Measurements from ENCODE around the gene CBL. TPM values are rescaled to one million over a fixed set of nuclear protein-coding genes. Genes with fewer than 3 reads are reported as not detected.

Gene CBL
- total and polyA plus RNA-seq, 2 experiments from 2014 or later, result 31.6 to 67.6 TPM

DNA sequence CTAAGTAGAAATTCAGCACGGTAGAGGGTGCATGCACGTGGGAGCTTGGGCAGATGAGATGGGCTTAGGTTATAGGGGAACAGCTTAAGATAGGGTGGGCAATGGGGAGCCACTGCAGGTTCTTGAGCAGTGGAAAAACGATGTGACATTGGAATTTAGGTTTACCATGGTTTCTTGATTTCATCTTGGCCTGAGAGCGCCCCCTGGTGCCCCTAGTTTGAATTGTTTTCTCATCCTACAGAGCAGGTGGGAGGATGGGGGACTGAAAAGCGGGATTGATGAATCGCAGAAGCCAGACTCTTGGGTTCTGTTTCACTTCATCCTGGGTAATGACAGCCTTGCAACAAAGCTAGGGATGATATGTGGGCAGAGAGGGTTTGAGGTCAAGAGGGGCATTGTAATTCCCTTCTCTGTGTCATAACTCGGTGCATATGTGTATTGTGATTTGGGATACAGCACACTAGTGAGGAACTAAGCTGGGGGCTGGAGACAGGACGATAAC is 117.4 kb downstream of the CBL start:
- H3K27me3 ChIP-seq (ENCODE audit: insufficient read depth), result 0 out of 2 replicates have a peak, but pooled peaks cover 6% of the 10 kb centered on the region
- no peak overlapping the region for H3K4me3 ChIP-seq
- TF ChIP-seq NANOG (IDR thresholded peaks at IDR 0.05; ENCODE audit: borderline replicate concordance), result no peak
- no peak for TF ChIP-seq EZH2phosphoT487 (IDR thresholded peaks at IDR 0.05; ENCODE audit: unreplicated experiment)
- peak; percentile 49; the same call in 1 of the 2 replicates for TF ChIP-seq CREB1 (CRISPR knock-in tag; IDR thresholded peaks at IDR 0.05; ENCODE audit: low read depth)
- TF ChIP-seq, protein P1, sequence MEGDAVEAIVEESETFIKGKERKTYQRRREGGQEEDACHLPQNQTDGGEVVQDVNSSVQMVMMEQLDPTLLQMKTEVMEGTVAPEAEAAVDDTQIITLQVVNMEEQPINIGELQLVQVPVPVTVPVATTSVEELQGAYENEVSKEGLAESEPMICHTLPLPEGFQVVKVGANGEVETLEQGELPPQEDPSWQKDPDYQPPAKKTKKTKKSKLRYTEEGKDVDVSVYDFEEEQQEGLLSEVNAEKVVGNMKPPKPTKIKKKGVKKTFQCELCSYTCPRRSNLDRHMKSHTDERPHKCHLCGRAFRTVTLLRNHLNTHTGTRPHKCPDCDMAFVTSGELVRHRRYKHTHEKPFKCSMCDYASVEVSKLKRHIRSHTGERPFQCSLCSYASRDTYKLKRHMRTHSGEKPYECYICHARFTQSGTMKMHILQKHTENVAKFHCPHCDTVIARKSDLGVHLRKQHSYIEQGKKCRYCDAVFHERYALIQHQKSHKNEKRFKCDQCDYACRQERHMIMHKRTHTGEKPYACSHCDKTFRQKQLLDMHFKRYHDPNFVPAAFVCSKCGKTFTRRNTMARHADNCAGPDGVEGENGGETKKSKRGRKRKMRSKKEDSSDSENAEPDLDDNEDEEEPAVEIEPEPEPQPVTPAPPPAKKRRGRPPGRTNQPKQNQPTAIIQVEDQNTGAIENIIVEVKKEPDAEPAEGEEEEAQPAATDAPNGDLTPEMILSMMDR (conservative IDR thresholded peaks at IDR 0.05; ENCODE audit: low read depth in 2 of 2), result peak; percentile 88 to 92
- Mint-ChIP-seq H3K4me3 (no peak overlapping the region; the same call in 2 of the 3 replicates), H3K36me3 (ENCODE audit: low read depth) (no peaks in the 10 kb centered on the region), H3K27ac (no peak overlapping the region), H3K27me3 (ENCODE audit: insufficient read depth, low read depth, poor library complexity) (peaks cover 20% of the 10 kb centered on the region), H3K4me1 (peaks cover 25% of the 10 kb centered on the region), H3K9me3 (no peaks in the 10 kb centered on the region)
- H3K36me3 ChIP-seq (ENCODE audit: insufficient read depth), result no peaks in the 10 kb centered on the region
- DNase-seq (ENCODE audit: low spot score) (peak; percentile 95), ATAC-seq (peak; percentile 2; the same call in 2 of the 3 replicates)
- peaks cover 28% of the 10 kb centered on the region for H3K4me1 ChIP-seq (ENCODE audit: insufficient read depth)
- 0 out of 2 replicates have a peak overlapping the region, but pooled peaks have one; percentile 11 for H3K4me2 ChIP-seq
- no peaks in the 10 kb centered on the region for H3K79me2 ChIP-seq (replicated peaks; ENCODE audit: insufficient read depth)
- H2AFZ ChIP-seq, result peak overlapping the region; percentile 79
- H4K20me1 ChIP-seq (replicated peaks; ENCODE audit: insufficient read depth), result no peaks in the 10 kb centered on the region
- H3K27ac ChIP-seq (ENCODE audit: low read depth), result no peak overlapping the region
- no peaks in the 10 kb centered on the region for H3K9me2 ChIP-seq (ENCODE audit: insufficient read depth)
- peaks cover 11% of the 10 kb centered on the region; the same call in 1 of the 2 replicates for H3F3A ChIP-seq (replicated peaks; ENCODE audit: low read depth)

DNA sequence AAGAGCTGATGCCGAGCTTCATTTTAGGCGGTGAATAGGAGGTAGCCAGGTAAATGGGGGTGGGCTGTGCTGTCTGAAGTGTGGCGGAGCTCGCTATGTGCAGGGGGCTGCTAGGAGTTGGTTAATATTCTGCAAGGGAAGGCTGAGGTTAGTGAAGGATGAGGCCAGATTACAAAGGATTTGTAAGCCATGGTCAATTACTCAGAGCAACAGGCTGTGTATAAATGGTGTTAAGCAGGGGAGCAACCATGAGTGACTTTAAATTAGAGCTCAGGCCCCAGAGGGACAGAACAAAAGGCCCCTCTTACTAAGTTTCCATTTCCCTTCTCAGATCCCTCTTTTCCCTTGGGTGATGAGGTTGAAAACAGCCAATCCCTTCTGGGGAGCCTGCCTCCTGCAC is 118.0 kb downstream of the CBL start:
- DNase-seq (ENCODE audit: low spot score) (no peak), ATAC-seq (no peak)
- H3K36me3 ChIP-seq (ENCODE audit: insufficient read depth), result no peaks in the 10 kb centered on the region
- TF ChIP-seq CREB1 (CRISPR knock-in tag; IDR thresholded peaks at IDR 0.05; ENCODE audit: low read depth) (no peak), POLR2AphosphoS5 (IDR thresholded peaks at IDR 0.05; ENCODE audit: low read depth) (no peak), ZNF114 (CRISPR knock-in tag; IDR thresholded peaks at IDR 0.05) (no peak), EZH2 (IDR thresholded peaks at IDR 0.05; ENCODE audit: low read depth, unreplicated experiment) (no peak), EZH2phosphoT487 (IDR thresholded peaks at IDR 0.05; ENCODE audit: unreplicated experiment) (no peak)
- TF ChIP-seq, protein P2, sequence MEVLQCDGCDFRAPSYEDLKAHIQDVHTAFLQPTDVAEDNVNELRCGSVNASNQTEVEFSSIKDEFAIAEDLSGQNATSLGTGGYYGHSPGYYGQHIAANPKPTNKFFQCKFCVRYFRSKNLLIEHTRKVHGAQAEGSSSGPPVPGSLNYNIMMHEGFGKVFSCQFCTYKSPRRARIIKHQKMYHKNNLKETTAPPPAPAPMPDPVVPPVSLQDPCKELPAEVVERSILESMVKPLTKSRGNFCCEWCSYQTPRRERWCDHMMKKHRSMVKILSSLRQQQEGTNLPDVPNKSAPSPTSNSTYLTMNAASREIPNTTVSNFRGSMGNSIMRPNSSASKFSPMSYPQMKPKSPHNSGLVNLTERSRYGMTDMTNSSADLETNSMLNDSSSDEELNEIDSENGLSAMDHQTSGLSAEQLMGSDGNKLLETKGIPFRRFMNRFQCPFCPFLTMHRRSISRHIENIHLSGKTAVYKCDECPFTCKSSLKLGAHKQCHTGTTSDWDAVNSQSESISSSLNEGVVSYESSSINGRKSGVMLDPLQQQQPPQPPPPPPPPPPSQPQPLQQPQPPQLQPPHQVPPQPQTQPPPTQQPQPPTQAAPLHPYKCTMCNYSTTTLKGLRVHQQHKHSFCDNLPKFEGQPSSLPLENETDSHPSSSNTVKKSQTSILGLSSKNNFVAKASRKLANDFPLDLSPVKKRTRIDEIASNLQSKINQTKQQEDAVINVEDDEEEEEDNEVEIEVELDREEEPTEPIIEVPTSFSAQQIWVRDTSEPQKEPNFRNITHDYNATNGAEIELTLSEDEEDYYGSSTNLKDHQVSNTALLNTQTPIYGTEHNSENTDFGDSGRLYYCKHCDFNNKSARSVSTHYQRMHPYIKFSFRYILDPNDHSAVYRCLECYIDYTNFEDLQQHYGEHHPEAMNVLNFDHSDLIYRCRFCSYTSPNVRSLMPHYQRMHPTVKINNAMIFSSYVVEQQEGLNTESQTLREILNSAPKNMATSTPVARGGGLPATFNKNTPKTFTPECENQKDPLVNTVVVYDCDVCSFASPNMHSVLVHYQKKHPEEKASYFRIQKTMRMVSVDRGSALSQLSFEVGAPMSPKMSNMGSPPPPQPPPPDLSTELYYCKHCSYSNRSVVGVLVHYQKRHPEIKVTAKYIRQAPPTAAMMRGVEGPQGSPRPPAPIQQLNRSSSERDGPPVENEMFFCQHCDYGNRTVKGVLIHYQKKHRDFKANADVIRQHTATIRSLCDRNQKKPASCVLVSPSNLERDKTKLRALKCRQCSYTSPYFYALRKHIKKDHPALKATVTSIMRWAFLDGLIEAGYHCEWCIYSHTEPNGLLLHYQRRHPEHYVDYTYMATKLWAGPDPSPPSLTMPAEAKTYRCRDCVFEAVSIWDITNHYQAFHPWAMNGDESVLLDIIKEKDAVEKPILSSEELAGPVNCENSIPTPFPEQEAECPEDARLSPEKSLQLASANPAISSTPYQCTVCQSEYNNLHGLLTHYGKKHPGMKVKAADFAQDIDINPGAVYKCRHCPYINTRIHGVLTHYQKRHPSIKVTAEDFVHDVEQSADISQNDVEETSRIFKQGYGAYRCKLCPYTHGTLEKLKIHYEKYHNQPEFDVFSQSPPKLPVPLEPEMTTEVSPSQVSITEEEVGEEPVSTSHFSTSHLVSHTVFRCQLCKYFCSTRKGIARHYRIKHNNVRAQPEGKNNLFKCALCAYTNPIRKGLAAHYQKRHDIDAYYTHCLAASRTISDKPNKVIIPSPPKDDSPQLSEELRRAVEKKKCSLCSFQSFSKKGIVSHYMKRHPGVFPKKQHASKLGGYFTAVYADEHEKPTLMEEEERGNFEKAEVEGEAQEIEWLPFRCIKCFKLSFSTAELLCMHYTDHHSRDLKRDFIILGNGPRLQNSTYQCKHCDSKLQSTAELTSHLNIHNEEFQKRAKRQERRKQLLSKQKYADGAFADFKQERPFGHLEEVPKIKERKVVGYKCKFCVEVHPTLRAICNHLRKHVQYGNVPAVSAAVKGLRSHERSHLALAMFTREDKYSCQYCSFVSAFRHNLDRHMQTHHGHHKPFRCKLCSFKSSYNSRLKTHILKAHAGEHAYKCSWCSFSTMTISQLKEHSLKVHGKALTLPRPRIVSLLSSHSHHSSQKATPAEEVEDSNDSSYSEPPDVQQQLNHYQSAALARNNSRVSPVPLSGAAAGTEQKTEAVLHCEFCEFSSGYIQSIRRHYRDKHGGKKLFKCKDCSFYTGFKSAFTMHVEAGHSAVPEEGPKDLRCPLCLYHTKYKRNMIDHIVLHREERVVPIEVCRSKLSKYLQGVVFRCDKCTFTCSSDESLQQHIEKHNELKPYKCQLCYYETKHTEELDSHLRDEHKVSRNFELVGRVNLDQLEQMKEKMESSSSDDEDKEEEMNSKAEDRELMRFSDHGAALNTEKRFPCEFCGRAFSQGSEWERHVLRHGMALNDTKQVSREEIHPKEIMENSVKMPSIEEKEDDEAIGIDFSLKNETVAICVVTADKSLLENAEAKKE (CRISPR knock-in tag; IDR thresholded peaks at IDR 0.05), result no peak
- TF ChIP-seq, protein P3, sequence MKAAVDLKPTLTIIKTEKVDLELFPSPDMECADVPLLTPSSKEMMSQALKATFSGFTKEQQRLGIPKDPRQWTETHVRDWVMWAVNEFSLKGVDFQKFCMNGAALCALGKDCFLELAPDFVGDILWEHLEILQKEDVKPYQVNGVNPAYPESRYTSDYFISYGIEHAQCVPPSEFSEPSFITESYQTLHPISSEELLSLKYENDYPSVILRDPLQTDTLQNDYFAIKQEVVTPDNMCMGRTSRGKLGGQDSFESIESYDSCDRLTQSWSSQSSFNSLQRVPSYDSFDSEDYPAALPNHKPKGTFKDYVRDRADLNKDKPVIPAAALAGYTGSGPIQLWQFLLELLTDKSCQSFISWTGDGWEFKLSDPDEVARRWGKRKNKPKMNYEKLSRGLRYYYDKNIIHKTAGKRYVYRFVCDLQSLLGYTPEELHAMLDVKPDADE (IDR thresholded peaks at IDR 0.05), result no peak
- TF ChIP-seq, protein P1 (conservative IDR thresholded peaks at IDR 0.05; ENCODE audit: low read depth in 2 of 2), result no peak

More for the DNA sequence above, 118.0 kb downstream of the CBL start:
- Histone ChIP-seq H3K4me3 (no peak overlapping the region), H3K79me2 (replicated peaks; ENCODE audit: insufficient read depth) (no peaks in the 10 kb centered on the region), H4K20me1 (replicated peaks; ENCODE audit: insufficient read depth) (no peaks in the 10 kb centered on the region), H3K4me2 (no peak overlapping the region), H3K27me3 (ENCODE audit: insufficient read depth) (0 out of 2 replicates have a peak, but pooled peaks cover 6% of the 10 kb centered on the region), H3K4me1 (ENCODE audit: insufficient read depth) (peaks cover 22% of the 10 kb centered on the region), H2AFZ (peak overlapping the region; percentile 79), H3K27ac (ENCODE audit: low read depth) (no peak overlapping the region), H3F3A (replicated peaks; ENCODE audit: low read depth) (peaks cover 11% of the 10 kb centered on the region; the same call in 1 of the 2 replicates), H3K9me2 (ENCODE audit: insufficient read depth) (no peaks in the 10 kb centered on the region)
- Mint-ChIP-seq H3K4me3 (no peak overlapping the region; the same call in 2 of the 3 replicates), H3K9me3 (no peaks in the 10 kb centered on the region), H3K36me3 (ENCODE audit: low read depth) (no peaks in the 10 kb centered on the region), H3K4me1 (peaks cover 19% of the 10 kb centered on the region; the same call in 2 of the 3 replicates), H3K27ac (no peak overlapping the region), H3K27me3 (ENCODE audit: insufficient read depth, low read depth, poor library complexity) (peaks cover 17% of the 10 kb centered on the region)

Data from GM23338 (cell line).